HG03280 (cell line): ENCODE results near the gene NXPH3.

Experiments used
- ATAC-seq: cut with Tn5 transposase; IDR thresholded peaks from one replicate; pipeline ENCODE4 v1.9.1; 2021; ENCODE audit warnings: mild to moderate bottlenecking, moderate library complexity; ENCODE audit not compliant: unreplicated experiment

NXPH3 gene

DNA sequence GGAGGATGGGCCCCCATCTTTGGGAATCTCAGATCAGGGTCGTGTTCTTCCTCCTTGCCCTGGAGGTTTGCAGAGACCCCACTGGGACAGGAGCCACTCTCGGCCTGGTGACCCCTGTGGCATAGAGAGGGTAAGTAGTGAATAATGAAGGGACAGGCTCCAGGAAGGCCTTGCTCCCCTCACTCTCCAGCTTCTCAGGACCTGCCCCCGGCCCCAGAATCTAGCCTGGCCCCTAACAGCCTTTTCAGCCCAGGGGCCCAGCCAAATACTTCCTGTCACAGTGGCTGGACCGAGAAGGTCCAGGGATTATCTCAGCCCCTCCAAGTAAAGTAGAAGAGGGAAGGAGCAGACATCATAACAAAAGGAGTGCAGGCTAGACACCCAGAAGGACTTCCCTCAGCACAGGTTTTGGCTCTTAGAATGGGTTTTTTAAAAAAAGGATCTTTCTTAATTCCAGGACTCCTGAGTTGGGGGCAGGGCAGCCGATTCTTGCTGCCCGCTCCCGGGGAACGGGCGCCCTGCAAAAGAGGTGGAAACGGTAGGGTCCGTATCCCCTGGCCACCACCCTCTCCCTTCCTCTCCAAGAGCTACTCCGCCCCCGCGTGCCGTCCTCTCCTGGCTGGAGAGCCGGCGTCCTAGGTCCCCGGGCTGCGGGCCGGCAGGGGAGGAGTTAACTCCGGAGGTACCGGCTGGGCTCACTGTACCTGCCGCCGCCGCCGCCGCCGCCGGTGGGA, 559 bp upstream of the NXPH3 start:
- ATAC-seq, result no peak

DNA sequence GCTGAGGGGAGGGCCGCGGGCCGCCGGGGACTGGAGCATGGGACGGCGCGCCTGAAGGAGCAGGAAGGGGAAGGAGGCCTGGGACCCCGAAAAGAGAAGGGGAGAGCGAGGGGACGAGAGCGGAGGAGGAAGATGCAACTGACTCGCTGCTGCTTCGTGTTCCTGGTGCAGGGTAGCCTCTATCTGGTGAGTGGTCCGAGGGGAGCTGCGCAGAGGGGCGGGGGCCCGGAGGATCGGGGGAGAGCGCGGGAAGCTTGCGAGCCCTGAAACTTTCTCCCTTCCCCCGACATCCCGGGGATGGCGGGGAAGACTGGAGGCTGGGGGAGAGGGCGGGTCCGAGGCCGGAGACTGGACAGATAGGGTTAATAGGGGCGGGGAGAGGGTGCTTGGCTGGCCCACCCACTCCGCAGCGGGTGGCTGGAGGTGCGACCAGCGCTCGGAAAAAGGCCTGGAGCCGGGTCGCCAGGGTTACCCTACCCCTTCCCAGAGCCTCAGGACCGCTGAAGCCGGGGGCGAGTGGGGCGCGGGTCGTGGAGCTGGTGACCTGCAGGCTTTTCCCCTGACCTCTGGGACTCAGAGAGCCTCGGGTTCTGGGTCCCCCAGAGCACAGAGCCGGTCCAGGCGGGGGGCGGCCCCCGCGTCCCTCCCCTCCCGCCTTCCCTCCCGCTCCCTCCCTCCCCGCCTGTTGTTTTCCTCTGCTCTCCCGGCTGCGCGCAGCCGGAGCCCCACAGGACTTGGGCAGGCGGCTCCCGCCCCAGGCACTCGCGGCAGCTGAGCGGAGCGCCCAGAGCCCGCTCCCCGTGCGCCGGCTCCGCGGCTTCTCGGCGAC, 631 bp downstream of the NXPH3 start:
- no peak for ATAC-seq

DNA sequence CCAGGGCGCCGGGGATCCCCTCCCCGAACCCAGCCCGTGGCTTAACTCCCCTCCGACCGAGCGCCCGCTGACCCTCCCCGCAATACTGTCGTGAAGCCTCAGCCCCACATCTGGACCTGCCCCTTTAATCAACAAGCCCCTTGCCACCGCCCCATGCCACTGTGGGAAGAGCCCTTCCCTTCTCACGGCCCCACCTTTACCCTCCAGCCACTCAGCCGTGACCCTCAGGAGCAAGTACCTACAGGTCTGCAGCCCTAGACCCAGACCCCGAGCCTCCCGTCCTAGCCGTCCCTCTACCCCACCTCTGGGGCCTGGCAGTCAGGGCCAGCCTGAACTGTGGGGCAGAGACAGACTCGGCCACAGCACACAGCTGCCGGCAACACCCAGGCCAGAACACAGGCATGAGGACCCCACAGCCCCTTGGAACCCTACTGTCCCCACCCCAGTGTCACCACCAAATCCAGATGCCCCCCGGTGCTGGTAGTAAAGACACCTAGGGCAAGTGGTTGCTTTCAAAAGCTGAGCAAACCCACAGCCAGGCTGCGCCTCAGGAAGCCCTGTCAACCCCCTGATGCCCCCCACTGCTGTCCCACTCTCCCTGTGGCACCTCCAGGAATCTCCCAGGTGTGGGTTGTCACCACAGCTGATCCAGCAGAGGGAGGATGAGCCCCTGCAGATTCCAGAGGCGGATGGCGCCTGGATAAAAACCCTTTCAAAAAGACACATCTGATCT, 1.4 kb downstream of the NXPH3 start:
- no peak for ATAC-seq

DNA sequence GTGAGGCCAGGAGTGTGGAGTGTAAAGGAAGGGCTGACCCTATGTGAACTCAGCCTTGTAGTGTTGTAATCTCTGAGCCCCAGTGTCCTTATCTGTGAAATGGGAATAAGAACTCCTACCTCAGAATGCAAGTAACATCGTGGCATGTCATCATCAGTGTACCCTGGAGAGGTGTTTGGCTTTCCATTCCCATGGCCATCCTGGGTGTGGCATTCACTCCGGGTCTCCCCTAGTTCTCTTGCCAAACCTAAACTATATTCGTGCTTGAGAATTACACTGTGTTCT, 1.9 kb downstream of the NXPH3 start:
- ATAC-seq, result no peak

DNA sequence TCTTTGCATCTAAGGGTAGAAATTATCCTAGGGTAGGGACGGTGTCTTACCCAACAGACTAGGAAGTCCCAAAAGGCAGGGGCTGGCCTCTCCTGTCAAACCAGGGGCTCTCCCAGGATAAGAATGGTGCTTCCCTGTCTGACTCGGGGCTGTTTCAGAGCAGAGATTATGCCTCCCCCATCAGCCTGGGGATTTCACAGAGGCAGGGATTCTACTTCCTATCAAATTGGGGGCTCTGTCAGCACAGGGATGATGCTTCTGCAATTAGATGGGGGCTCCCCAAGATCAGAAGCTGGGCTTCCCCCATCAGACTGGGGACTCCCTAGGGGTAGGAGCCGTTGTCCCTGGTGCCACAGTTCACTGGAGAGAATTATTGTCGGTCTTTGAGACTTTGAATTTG, 2.3 kb downstream of the NXPH3 start:
- ATAC-seq, result no peak

DNA sequence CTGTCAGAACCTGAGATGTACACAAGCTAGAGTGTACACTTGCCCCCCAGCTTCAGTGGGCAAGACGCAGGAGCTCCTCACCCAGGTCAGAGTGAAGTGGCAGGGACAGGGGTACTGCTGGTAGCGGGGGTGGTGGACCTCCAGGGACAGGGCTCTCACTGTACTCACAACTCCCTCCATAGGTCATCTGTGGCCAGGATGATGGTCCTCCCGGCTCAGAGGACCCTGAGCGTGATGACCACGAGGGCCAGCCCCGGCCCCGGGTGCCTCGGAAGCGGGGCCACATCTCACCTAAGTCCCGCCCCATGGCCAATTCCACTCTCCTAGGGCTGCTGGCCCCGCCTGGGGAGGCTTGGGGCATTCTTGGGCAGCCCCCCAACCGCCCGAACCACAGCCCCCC, 2.7 kb downstream of the NXPH3 start:
- ATAC-seq, result no peak

DNA sequence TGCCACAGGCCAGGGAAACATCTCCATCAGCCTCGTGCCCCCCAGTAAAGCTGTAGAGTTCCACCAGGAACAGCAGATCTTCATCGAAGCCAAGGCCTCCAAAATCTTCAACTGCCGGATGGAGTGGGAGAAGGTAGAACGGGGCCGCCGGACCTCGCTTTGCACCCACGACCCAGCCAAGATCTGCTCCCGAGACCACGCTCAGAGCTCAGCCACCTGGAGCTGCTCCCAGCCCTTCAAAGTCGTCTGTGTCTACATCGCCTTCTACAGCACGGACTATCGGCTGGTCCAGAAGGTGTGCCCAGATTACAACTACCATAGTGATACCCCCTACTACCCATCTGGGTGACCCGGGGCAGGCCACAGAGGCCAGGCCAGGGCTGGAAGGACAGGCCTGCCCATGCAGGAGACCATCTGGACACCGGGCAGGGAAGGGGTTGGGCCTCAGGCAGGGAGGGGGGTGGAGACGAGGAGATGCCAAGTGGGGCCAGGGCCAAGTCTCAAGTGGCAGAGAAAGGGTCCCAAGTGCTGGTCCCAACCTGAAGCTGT, 3.4 kb downstream of the NXPH3 start:
- no peak for ATAC-seq

DNA sequence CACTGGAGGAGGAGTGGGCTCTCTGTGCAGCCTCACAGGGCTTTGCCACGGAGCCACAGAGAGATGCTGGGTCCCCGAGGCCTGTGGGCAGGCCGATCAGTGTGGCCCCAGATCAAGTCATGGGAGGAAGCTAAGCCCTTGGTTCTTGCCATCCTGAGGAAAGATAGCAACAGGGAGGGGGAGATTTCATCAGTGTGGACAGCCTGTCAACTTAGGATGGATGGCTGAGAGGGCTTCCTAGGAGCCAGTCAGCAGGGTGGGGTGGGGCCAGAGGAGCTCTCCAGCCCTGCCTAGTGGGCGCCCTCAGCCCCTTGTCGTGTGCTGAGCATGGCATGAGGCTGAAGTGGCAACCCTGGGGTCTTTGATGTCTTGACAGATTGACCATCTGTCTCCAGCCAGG, 3.9 kb downstream of the NXPH3 start:
- ATAC-seq, result no peak

DNA sequence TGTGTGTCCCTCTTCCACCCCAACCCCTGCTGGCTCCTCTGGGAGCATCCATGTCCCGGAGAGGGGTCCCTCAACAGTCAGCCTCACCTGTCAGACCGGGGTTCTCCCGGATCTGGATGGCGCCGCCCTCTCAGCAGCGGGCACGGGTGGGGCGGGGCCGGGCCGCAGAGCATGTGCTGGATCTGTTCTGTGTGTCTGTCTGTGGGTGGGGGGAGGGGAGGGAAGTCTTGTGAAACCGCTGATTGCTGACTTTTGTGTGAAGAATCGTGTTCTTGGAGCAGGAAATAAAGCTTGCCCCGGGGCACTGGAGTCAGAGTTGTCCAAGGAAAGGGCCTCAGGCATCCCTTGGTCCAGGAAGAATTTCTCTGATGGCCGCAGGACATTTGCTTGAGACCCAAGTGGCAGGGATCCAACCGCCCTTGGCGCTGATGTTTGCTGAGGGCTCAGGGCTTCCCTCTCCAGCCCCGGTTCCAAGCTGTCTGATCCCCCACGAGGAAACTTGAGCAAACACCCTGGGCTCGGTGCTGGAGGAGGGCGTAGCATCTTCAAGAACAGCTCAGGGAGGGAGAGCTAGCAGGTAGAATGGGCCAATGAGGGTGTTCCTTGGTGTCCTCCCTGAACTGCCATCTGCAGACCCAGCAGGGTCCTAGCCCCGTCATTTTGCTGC, 4.5 kb downstream of the NXPH3 start:
- ATAC-seq, result no peak

DNA sequence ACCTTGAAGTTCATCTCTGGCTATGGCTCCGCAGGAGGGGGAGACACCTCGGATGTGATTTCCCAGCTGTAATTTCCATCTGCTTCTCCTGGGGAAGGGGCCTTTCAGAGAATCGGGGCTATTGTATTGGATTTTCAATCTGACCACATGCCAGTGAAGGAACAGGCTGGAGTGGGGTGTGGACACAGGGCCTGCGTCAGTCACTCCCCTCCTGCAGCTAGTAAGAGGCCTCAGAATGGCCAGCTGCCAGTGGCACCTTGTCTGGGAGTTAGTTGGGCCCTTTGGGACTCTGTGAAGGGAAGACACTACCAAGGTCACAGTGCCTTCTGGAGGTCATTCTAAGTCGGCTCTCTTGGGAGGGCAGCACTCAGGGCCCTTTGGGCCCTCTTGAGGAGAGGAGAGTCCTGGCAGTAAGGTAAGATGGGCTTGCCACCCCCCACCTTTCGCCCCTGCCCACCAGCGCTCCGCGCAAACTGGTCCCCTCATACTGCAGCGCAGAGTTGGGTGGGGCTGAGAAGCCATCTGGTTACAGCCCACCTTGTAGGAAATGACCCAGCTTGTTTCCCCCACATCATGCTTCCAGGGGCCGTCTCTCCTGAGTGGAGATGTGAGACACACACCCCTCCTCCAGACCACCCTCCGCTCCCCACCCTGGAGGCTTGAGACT, 5.4 kb downstream of the NXPH3 start:
- ATAC-seq, result no peak

DNA sequence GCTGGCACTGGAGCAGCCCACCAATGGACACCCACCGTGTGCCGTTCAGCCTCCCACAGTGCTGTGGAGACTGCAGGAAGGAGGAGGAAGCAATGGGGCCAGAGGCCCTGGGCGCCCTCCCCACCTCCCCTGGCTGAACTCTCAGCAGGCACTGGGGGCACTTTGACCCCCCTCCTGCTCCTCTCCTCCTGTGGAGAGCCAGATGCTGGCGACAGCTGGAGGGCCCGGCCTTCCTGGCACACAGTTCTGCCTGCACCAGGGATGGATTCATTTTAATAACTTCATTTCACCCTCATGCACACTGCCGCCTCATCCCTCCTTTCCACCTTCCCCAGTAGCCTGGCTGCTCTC, 6.0 kb downstream of the NXPH3 start:
- no peak for ATAC-seq

DNA sequence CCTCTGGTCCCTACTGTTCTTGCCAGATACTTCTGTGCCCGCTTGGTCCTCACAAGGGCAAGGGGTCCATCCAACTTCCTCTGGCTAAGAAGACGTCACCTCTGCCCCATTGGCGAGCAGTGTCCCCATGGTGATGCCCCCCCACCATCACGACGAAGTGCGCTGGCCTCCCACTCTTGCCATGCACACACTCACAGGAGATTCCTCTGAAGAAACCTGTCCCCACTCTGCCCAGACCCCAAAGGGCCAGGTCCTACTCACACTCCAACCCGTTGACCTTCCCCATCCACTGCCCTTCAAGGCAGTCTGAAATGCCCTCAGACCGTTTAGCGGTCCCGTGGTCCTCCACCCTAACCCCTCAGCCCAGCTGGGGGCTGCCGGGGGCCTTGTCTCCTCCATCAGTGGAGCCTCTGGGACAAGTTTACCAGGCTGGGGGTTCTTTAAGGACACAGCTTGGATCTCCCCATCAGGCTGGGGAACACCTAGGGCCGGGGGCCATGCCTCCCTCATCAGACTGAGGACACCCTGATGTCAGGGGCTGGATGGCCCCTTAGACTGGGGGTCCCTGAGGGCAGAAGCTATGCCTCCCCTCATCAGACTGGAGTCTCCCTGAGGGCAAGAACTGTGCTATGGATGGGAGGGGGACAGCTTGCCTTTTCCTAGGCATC, 6.5 kb downstream of the NXPH3 start:
- ATAC-seq, result no peak

DNA sequence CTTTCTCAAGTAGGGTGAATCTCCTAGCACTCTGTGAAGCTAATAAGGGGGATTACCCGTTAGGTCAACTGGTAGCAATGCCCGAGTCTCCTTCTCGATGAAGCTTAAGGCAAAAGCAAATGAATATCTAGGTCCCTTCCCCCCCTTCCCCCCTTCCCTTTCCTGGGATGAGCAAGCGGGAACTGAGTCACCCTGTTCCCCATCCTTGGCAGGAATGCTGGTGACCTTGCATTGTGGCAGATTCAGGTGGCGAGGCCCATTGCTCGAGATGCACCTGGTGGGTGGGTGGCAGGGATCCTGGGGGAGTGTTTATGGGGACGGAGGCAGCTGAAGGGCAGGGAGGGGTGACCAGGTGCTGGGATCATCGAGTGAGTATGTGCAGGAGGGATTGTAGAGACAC, 7.1 kb downstream of the NXPH3 start:
- ATAC-seq, result no peak

DNA sequence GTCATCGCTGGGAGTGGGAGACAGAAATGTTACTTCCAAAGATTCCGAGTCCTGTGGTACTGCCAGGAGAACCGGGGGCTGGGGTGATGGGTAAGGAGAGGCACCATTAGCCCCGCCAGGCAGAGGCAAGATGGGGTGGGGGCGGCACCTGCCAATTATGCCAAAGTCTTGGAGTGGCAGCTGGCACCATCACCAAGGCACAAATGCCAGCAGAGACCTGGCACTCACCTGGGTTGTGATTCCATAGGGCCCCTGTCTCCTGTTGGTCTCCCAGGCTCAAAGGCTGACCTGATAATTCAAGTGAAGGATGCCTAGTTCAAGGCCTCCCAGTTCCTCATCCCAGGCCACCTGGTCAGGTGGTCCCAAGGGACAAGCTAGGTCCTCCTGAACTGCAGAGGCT, 7.6 kb downstream of the NXPH3 start:
- no peak for ATAC-seq

DNA sequence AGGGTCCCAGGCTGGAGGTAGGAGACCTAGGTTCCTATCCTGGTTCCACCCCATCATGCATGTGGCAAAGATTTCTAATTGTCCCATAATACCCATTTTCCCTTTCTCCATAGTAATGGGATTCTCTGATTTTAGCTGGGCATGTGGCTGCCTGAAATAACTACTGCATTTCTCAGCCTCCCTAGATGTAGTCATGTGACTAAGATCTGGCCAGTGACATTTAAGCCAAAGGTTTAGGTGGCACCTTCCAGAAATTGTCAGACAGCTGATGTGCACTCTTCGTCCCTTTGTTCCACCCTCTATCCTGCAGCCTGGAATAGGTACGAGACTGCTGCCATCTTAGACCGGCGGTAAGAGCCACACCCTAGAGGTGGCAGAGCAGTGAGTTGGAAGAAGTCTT, 8.2 kb downstream of the NXPH3 start:
- no peak for ATAC-seq

DNA sequence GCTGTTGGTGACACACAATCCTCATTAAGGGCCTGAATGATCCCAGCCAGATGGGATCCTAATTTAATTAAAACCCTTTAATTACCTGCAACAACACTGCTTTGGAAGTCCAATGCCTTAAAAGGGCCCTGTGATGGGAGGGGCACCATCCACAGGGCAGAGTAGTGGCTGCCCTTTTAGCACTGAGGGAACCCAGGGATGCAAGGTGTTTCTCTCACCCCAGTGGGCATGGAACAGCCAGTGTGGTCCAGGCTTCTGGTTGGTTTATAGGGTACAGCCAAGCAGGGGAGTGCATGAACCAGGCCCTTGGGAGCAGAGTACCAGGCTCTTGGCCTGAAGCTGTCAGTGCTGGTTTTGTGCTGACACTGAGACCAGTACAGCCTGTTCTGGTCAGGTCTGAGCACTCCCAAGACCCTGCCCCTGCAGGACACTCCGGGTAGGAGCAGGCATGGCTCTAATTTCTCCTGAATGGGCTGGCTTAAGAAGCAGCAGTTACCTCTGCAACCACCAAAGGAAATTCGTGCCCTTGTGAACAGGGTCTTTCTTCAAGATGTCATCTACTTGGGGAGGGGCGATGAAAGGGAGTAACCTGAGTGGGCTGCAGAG, 9.9 kb downstream of the NXPH3 start:
- no peak for ATAC-seq

DNA sequence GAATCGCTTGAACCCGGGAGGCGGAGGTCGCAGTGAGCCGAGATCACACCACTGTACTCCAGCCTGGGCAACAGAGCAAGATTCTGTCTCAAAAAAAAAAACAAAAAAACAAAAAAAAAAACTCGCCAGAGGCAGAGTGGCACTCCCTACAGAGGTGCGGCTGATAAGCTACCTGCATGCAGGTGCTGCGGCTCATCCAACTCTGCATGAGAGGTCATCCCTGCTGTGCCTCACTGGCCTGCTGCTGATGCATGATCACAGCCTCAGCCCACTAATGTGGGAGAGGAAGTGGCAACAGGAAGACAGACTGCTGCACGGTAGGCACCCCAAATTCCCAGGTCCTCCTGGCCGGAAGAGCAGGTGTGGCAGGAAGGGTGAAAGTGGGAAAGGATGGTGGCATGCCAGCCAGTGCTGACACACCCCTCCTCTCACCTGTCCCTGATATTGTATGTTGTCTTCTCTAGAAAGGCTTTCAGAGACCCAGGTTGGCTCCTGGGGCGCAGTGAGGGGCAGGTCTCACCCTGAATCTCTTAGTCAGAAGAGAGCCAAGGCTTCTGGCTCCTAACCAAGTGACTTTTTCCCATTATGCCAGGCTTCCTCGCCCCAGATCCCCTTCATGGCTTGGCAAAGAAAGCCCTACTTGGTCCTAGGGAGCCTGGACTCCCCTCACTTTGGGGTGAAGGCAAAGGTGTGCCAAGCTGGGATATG, 11.8 kb downstream of the NXPH3 start:
- ATAC-seq, result no peak

DNA sequence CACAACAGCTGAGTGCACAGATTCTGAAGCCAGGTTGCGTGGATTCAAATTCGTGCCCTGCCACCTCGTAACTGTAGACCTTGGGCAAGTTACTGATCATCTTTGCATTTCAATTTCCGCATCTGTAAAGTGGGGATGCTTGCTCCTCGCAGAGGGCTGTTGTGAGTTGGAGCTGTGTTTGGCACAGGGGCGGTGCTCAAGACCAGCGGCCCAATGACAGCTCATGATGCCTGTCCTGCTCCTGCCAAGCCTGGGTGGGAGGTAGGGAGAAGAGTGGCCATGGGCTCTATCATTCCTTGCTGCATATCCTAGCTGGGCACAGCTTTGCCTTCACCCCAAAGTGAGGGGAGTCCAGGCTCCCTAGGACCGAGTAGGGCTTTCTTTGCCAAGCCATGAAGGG, 12.6 kb downstream of the NXPH3 start:
- ATAC-seq, result no peak
